Measurements from ENCODE around the gene DLGAP4. TPM values are rescaled to one million over a fixed set of nuclear protein-coding genes. Genes with fewer than 3 reads are reported as not detected.

DLGAP4 gene
- total and polyA plus RNA-seq, 2 of the 13 experiments (the other 11 are each of a cell fraction or from before 2014, with no cell fraction given) = 15.2 to 26.7 TPM

DNA sequence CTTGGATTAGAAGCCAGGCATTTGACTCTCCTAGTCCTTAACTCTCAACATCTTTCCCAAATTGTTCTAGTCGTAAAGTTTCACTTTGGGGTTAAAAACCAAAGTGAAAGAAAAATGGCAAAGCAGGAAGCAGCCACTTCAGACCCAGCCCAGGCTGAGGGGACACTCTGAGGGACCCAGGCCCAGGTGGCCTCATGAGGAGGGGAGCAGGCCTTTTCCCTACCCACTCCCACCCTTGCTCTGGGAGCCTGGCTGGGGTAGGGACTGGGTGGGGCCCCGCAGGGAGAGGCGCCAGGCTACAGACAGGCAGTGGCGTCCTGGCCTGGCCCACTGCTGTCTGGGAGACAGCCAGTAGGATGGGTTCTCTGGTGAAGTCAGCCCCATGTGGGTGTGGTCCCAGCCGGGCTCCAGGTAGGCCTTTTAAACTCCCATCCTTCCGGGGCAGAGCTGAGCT lies 166.5 kb downstream of the DLGAP4 start (continued):
- TF ChIP-seq SP4 (CRISPR knock-in tag; IDR thresholded peaks at IDR 0.05) (no peak), PHF21A (CRISPR knock-in tag; IDR thresholded peaks at IDR 0.05) (peak; percentile 53), NFIC (IDR thresholded peaks at IDR 0.05; ENCODE audit: low read length) (no peak), PHB2 (IDR thresholded peaks at IDR 0.05; ENCODE audit: partially characterized antibody) (no peak), ZNF614 (CRISPR knock-in tag; IDR thresholded peaks at IDR 0.05; ENCODE audit: borderline replicate concordance) (no peak), KDM5B (CRISPR knock-in tag; IDR thresholded peaks at IDR 0.05; ENCODE audit: borderline replicate concordance) (no peak), MIXL1 (CRISPR knock-in tag; IDR thresholded peaks at IDR 0.05) (no peak), FLYWCH1 (CRISPR knock-in tag; IDR thresholded peaks at IDR 0.05) (no peak), SKI (IDR thresholded peaks at IDR 0.05; ENCODE audit: partially characterized antibody) (no peak), MIER2 (CRISPR knock-in tag; IDR thresholded peaks at IDR 0.05) (no peak), ZNF674 (CRISPR knock-in tag; IDR thresholded peaks at IDR 0.05; ENCODE audit: low read depth) (no peak), ZNF546 (CRISPR knock-in tag; conservative IDR thresholded peaks at IDR 0.05) (no peak), ZKSCAN8 (CRISPR knock-in tag; IDR thresholded peaks at IDR 0.05; ENCODE audit: borderline replicate concordance) (no peak), TARDBP (CRISPR knock-in tag; IDR thresholded peaks at IDR 0.05) (no peak), JDP2 (CRISPR knock-in tag; IDR thresholded peaks at IDR 0.05; ENCODE audit: borderline replicate concordance) (no peak)
- TF ChIP-seq, protein P1, sequence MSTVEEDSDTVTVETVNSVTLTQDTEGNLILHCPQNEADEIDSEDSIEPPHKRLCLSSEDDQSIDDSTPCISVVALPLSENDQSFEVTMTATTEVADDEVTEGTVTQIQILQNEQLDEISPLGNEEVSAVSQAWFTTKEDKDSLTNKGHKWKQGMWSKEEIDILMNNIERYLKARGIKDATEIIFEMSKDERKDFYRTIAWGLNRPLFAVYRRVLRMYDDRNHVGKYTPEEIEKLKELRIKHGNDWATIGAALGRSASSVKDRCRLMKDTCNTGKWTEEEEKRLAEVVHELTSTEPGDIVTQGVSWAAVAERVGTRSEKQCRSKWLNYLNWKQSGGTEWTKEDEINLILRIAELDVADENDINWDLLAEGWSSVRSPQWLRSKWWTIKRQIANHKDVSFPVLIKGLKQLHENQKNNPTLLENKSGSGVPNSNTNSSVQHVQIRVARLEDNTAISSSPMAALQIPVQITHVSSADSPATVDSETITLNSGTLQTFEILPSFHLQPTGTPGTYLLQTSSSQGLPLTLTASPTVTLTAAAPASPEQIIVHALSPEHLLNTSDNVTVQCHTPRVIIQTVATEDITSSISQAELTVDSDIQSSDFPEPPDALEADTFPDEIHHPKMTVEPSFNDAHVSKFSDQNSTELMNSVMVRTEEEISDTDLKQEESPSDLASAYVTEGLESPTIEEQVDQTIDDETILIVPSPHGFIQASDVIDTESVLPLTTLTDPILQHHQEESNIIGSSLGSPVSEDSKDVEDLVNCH (CRISPR knock-in tag; IDR thresholded peaks at IDR 0.05) = no peak
- TF ChIP-seq, protein P2, sequence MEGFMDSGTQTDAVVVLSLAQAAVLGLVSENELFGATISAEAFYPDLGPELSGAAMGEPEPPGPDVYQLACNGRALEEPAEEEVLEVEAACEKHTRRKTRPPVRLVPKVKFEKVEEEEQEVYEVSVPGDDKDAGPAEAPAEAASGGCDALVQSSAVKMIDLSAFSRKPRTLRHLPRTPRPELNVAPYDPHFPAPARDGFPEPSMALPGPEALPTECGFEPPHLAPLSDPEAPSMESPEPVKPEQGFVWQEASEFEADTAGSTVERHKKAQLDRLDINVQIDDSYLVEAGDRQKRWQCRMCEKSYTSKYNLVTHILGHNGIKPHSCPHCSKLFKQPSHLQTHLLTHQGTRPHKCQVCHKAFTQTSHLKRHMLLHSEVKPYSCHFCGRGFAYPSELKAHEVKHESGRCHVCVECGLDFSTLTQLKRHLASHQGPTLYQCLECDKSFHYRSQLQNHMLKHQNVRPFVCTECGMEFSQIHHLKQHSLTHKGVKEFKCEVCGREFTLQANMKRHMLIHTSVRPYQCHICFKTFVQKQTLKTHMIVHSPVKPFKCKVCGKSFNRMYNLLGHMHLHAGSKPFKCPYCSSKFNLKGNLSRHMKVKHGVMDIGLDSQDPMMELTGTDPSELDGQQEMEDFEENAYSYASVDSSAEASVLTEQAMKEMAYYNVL (CRISPR knock-in tag; IDR thresholded peaks at IDR 0.05; ENCODE audit: borderline replicate concordance) = no peak
- TF ChIP-seq, protein P3, sequence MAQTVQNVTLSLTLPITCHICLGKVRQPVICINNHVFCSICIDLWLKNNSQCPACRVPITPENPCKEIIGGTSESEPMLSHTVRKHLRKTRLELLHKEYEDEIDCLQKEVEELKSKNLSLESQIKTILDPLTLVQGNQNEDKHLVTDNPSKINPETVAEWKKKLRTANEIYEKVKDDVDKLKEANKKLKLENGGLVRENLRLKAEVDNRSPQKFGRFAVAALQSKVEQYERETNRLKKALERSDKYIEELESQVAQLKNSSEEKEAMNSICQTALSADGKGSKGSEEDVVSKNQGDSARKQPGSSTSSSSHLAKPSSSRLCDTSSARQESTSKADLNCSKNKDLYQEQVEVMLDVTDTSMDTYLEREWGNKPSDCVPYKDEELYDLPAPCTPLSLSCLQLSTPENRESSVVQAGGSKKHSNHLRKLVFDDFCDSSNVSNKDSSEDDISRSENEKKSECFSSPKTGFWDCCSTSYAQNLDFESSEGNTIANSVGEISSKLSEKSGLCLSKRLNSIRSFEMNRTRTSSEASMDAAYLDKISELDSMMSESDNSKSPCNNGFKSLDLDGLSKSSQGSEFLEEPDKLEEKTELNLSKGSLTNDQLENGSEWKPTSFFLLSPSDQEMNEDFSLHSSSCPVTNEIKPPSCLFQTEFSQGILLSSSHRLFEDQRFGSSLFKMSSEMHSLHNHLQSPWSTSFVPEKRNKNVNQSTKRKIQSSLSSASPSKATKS (CRISPR knock-in tag; IDR thresholded peaks at IDR 0.05) = no peak
- TF ChIP-seq, protein P4, sequence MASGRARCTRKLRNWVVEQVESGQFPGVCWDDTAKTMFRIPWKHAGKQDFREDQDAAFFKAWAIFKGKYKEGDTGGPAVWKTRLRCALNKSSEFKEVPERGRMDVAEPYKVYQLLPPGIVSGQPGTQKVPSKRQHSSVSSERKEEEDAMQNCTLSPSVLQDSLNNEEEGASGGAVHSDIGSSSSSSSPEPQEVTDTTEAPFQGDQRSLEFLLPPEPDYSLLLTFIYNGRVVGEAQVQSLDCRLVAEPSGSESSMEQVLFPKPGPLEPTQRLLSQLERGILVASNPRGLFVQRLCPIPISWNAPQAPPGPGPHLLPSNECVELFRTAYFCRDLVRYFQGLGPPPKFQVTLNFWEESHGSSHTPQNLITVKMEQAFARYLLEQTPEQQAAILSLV (CRISPR knock-in tag; IDR thresholded peaks at IDR 0.05; ENCODE audit: borderline replicate concordance) = 0 out of 2 replicates have a peak, but pooled peaks have one; percentile 36
- TF ChIP-seq, protein P5, sequence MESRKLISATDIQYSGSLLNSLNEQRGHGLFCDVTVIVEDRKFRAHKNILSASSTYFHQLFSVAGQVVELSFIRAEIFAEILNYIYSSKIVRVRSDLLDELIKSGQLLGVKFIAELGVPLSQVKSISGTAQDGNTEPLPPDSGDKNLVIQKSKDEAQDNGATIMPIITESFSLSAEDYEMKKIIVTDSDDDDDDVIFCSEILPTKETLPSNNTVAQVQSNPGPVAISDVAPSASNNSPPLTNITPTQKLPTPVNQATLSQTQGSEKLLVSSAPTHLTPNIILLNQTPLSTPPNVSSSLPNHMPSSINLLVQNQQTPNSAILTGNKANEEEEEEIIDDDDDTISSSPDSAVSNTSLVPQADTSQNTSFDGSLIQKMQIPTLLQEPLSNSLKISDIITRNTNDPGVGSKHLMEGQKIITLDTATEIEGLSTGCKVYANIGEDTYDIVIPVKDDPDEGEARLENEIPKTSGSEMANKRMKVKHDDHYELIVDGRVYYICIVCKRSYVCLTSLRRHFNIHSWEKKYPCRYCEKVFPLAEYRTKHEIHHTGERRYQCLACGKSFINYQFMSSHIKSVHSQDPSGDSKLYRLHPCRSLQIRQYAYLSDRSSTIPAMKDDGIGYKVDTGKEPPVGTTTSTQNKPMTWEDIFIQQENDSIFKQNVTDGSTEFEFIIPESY (CRISPR knock-in tag; IDR thresholded peaks at IDR 0.05) = 0 out of 2 replicates have a peak, but pooled peaks have one; percentile 31

All from HepG2 (cell line).